Fibroblast of skin of right quadriceps (primary cell): ENCODE data around the gene GNG12.
A peak's percentile ranks its signal among the peaks of the same experiment; 100 is the strongest.

ENCODE experiments used
- DNase-seq: peaks from one replicate; pipeline ENCODE4 v3.0.0-alpha.2; 2013

GNG12 gene

DNA sequence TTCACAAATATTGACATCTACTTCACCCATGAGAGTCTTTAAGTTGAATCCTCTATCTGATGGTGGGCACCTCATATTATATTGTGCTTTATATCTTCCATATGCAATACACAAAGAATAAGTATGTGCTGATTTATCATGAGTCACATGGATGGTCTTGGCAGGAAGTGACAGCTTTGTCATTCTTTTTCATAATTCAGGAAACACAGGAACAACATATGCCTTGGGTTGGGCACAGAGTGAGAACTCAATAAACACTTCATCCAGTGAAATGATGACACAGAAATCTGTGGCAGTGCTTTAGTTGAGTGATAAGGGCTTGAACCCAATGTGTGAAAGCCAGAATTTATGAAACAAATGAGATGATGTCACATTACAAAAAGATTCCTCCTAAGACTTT lies 107.0 kb downstream of the GNG12 start:
- peak; percentile 63 for DNase-seq

DNA sequence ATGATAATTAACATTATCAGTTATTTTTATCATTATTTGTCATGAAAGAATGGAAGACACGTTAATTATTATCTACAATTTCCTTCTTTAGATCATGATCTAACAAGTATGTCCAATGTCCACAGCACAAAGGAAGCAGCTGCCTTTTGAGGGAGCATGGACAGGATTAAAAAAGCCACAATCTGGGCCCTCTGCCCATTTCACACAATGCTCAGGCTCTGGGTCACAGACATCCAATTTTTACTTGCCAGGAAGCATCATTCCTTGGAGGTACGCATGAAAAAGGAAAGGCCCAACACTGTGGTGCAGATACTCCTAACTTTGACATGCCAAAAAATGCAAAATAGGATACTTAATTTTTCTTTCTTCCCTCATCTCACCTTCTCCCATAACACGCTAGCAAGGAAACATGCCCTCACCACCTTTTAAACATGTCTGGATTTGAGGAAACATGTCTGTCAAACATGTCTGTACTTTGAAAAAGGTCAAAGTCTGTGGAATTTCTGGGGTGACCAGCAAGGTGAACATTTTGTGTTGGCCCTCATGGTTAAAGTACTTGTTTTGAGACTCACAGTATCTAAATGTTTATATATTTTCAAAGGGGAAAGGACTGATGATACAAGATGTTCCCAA lies 108.2 kb downstream of the GNG12 start:
- DNase-seq, result peak; percentile 81

DNA sequence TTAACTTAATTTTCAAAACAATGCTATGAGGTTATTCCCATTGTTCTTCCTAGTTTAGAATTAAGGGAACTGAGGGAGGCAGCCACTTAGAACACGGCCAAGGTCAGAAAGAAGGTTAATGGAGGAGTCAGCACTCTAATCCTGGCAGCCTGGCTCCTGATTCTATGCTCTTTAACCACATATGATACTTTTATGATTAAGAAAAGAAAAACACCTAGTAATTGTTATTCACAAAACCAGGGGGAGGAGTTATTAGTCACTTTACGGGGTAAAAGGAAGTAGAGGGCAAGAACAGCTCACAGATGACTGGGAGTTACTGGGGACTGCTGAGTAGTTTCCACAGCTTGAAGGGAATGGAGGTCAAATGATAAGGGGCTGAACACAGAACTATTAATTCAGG lies 109.6 kb downstream of the GNG12 start:
- peak; percentile 49 for DNase-seq

DNA sequence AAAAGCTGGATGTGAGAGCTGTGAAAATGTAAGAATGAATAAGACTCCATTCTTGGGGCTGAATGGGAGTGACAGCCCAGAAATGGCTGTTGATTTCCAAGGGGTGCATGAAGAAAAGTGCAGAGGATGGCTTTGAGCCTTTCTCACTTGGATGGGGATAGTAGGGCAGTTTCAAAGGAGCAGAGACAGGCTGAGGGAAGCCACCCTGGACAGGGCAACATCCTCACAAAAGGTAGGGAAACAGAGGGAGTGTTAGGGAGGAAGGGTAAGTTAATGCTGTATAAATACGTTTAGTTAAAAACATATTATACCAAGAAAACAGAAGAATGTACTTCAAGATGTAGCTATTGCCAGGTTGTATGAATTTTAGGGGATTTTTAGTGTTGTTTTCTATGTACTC lies 110.1 kb downstream of the GNG12 start:
- no peak for DNase-seq

DNA sequence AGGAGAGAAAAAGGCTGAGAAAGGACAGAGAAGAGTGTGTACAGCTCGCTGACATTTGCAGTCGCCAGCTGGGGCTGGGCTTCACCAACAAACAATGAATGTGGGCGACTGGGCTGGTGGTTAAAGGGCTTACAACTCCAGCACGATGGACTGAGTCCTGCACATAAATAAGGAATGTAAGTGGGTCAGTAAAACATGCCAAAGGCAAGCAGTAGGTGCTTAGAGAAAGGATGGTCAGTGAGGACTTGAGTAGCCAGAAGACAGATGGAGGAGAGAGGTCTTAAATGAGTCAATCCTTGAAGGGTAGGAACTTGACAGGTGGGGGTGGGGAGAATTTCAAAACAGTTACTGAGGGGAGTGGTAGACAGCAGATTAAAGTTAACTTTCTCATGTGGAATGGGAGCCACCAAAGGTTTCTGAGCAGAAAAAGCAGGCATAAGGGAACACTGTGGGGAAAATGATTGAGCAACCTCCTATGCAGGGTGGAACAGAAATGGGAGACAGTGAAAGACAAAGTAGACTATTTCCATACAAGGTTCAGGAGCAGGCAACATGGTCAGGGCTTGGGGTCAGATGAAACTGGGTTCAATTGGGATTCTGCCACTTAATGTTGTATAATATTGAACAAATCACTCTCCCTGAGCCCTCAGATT lies 110.8 kb downstream of the GNG12 start:
- peak; percentile 14 for DNase-seq

DNA sequence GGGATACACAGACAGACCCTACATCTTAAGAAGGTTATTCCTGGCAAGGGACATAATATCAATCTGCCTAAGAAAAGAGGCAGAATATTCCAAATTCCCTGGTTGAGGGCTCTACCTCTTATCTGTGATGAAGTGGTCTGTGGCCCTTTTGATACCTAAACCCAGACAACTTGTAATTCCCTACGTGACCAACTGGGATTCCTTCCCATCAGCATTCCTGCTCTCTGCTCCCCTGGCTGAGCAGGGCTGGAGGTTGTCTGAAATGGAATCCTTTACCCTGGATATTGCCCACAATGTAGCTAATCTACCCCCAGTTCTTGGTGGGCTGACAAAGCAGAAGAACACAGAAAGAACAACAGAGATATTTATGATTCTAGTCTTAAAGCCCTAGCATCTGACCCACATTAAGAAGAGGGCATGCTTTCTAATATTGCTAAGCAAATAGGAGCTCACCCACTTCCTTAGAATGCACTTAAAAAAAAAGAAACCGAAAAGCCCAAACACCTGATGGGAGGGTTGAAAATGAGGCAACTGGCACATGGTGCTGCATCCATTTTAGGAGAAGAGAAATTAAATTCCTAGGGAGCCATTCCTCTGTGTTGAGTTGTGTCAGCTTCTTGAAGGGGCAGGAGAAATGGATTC lies 111.5 kb downstream of the GNG12 start:
- no peak for DNase-seq

DNA sequence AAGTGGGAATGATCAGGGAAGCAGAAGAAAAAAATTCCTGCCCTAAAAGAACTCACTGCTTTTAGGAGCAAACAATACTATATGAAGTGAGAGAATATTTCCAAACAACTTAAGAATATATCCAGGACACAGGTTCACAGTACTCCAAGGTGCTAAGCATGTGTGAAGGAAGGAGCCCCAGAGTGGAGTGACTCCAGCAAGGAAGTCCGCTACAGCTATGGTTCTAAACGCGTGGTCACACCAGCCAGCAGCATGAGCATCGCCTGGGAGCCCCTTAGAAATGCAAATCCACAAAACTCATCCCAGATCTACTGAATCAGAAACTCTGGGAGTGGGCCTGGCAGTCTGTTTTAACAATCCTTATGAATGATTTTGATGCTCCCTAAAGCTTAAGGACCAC lies 112.2 kb downstream of the GNG12 start:
- DNase-seq, result no peak

DNA sequence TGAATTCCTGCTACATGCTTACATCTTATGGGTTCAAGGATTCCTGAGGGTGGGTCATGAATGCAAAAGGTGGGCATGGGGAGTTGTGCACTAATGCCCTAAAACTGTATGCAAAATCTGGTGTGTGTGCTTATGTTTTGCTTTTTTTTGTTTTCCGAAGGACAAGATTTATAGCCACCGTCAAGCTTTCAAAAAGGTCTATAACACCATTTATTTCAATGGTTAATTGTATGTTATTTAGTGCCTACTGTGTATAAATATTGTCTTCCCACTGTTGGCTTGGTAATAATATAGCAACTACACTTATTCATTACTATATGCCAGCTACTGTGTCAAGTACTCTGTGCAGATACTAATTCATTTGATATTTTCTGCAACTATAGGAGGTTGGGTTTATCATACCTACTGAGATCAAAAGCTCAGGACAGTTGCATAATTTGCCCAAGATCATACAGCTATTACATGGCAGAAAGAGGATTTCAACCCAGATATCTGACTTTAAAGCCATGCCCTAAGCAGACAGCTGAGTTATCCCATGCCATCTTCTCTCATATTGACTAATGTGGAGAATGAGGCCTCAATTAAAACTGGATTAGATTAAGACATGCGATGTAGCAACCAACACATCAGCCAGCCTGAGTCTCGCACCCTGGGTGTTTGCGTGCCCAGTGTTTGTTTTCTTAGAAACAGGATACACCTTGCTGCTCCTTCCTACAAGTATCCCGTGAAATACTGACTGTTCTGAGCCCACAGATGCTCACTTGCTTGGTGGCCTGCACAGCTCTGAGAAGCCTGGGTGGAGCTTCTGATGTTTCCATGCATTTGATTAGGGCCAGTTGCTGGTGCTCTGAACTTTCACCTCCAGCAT lies 113.7 kb downstream of the GNG12 start:
- DNase-seq, result no peak

DNA sequence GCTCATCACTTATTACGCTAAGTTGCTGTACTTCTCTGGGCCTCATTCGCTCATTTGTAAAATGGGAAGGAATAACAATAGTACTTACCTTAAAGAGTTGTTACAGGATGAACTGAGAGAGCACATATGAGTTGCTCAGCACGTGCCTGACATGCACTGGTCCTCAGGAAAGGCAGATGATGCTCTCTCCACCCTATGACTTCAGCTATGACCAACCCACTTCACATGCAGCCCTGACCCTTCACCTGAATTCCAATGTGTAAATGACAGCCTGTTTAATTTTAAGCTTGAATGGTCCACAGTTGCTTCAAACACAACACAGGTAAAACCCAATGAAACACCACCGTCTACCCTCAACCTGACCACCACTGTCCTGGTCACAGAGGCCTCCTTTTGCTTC lies 115.4 kb downstream of the GNG12 start:
- DNase-seq, result no peak

DNA sequence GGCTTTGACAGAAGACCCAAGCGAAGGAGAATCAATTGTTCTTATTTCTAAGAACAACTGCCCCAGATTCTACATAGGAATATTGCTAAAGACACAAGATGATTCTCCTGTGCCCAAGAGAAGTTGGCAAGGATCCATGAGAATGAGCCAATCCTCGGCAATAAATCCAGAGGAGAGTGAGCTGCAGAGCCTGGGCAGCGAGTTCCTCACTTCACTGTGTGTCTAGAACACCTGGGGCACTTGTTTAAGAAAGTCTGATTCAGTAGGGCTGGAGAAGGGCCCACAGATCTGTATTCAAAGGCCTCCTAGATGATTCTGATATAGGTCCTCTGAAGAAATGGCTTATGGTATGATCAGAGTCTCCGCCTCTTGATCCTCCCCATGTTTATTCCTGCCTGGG lies 116.5 kb downstream of the GNG12 start:
- peak; percentile 42 for DNase-seq

DNA sequence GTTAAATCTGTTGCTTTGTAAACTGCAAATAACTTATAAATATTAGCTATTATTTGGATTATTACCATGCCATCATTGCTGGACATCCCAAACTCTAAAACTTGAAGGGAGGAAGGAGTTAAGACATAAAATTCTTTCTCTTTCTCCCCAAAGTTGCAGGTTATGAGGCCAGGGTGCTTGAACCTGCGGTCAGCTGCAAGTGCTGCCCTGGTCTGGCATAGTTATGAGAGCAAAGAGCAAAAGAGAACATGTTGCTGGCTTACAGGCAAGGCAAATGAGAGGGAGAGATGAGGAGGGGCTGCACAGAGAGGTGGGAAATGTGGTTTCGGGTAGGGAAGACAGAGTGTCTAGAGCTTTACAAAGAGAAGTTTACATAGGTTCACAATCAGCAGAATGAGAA lies 117.4 kb downstream of the GNG12 start:
- no peak for DNase-seq

DNA sequence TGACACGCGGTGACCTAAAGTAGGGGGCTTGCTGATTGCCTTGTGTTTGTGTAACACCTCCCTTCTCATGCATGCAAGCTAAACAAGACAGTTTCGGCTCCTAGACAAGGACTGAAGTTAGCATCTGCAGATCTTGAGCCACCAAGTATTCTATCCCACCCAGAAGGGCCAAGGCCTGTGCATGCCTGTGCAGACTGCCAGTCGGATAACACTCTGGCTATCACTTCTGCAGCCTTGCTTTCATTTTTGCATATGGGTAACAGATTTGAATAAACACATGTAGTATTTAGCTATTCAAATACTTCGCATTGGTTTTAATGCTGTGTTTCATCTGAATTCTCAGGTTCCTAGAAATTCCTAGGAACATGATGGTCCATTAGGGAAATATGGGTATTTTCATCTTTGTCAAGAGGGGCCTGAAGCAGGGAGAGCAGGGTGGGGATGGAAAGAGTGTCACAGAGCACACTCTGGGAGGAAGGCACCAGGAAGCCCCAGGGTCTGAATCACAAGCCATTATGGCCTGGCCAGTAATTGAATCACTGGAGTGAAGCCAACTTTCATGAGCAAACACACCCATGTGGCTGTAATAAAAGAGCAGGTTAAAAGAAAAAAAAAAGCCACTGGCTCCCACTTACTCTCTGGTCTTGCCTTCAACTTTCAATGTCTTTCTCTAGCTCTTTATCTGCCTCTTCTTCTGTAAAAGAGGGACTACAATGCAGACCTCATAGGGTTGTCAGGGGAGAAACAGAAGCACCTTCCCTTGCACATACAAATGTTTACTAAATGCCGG lies 120.0 kb downstream of the GNG12 start:
- DNase-seq, result peak; percentile 87

DNA sequence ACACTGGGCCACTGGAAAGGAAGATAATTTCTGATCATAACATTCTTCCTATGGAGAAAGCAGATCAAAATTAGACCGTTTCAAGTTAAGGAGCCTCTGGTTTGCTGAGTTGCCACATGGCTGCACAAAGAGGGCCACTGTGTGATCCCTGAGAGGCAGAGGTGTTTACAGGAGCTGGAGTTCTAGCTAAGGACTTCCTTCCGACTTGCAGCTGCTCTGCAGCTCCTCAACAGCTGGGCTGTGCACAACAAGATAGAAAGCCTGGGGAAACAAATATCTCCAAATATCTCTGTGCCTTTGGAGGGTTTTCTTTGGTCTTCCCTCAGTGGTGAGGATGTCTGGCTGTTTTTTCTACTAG lies 121.4 kb downstream of the GNG12 start:
- DNase-seq, result no peak

DNA sequence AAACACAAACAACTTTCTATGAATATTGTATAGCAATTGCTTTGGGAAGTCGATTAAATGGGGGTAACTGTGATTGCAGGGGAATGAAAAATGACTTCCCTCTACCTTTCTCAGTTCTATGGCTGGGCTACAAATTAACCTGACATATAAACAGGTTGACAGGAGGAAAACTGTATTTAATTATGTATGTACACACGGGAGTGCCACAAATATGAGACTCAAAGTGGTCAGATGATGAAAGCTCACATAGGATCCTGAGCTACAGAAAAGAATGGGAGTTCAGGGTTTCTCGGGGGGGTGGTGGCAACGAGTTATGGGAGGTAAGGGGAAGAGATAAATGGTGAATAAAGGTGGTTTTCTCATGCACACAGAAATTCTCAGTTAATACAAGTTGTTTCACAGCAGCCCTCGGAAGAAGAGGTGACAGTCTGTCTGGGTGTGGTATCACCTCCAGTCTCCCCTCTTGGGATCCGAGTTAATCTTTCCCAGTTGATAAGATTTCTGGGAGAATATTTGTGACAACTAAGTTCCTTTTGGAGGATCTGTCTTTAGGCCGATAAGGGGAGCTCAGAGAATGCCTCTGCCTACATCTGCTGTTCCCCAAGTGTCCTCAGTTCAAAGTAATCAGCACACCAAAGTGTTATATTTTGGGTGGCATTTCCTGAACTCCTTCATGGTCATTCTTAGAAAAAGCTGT lies 122.0 kb downstream of the GNG12 start:
- no peak for DNase-seq

DNA sequence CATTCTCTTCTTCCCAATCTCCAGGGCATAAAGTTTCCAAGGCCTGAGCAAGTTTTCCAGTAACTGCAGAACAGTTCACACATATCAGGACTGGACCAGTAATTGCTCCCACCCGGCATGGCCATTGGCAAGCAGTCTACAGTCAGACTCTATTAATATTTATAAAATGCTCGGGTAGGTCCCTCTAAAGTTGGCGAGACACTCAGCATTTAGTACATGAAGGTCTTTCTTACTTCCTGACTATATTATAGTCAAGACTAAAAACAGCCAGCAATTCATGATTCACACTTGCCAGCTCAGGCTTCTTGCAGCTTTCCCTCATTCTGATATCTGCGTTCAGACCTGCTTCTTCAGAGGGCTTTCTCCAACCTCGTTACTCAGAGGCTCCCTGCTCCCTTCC lies 122.8 kb downstream of the GNG12 start:
- DNase-seq, result peak; percentile 63

DNA sequence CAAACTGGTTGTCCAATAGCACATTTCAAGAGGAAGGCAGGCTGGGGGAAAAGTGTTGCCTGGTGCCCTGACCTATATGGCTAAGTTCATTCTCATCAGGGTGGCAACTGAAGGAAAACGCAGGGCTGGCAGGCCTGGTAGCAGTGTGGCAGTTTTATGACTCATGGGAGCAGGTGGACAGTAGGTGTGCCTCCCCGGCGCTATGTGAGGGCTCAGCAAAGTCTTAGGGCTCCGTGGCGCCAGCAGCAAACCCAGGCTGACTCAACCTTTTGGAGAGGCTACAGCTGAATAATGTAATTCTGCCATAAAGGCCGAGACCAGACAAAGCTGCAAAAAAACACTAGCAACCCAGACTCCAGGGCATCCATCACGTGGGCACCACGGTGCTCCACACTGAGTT lies 124.7 kb downstream of the GNG12 start:
- DNase-seq, result no peak

DNA sequence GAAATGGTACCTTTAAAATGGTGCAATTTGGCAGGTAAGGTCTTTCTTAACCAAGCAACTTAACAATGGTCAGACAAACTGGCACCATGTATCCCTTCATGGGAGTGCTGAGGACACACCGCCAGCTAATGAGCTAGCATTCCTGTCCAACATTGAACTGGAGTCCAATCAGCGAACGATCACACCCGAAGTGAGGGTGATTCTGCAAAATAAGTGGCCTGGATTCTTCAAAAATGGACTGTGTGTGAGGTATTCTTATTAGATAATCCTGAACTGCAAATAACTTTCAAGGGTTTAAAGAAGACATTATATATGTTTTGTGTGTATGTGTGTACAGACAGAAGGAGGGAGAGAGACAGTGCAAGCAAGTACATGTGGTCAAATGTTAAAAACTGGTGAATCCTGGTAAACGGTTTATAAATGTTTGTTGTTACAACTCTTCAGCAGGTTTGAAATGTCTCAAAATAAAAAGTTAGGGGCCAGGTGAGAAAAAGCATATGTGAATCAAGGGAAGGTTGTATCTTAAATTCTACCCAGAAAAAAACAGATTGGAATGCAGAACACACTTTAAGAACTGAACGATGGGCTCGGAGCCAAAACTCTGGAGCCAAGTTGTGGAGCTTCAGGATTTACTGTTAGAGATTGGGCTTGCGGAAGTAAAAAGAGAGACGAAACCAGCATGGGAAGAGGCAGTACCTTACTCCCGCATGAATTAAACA lies 127.4 kb downstream of the GNG12 start:
- DNase-seq, result no peak

DNA sequence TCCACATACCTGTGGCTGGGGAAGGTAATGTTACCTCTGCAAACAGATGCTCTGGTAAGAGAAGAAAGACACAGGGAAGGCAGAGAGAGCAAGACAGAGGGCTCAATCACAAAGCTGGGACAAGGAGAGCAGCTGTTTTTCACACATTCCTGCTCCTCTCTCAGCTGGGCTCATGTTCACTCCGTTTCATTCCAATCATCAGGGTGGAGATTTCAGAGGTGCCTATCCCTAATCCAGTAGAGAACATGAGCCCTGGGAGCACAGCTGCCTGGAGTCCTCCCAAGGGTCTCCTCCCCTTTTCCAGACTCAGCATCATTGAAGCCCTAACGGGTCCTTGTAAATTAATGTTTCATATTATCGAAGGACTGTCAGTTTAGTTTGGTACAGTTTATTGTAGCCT lies 128.9 kb downstream of the GNG12 start:
- DNase-seq, result no peak

DNA sequence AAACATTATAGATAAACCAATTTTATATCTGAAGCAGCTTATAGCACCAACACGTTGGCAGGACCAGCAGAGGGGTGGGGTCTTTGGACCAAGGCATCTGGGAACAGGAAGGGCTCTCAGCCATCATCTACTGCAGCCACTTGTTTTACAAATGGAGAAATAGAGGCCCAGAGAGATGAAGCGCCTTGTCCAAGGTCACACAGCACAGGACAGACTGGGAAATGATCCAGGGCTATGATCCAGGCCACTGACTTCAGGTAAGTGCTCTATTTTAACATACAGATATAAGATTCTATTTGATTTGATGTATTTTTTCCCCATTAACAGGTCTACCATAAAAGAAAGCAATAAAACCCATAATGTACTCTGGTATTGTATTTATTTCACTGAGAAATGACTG lies 131.4 kb downstream of the GNG12 start:
- DNase-seq, result no peak

DNA sequence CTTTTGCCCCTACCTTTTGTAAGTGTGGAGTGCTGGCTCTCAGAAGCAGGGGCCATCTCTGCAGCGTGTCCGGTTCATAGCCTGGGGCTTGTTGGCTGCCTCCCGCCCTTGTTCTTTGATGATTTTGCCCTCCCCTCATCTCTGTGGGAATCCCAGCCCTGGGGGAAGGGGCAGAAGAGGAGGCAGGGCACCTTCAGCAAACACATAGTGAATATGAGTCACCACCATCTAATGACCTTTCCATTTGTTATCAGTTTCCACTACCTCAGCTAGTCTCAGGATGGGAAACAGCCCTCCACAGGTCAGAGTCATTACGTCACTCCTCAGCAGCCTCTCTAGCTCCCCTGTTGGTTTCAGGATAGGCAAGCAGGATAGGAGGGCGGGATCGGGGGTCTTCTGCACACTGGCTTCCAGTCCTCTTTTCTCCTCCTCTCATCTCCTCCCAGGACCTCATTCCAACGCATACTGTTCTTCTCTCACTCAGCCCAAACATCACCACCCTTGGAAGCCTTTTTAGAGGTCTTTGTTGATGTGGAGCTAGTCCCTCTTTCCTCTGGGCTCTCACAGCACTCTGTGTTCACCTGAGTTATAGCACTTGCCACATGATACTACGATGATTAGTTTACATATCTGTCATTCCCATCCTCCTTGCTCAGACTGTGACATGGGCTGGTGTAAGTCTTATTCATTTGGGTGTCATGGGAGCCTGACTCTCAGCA lies 132.4 kb downstream of the GNG12 start:
- peak; percentile 22 for DNase-seq

DNA sequence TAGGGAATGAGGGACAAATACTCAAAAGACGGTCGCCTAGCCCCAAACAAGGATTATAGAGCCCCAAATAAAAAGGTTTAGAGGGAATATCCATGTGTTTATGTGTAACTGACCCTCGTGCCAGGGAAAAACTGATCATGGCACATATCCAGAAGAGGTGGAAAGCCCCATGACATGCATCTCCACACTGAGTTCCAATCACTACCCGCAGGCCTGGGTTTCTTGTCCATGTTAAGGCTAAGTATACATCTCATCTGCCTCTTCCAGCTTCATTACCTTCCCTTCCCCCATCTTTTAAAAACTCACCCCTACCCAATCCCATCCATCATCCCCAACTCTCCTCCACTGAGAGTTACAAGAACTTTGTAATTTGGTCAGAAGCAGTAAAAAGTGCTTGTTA lies 133.0 kb downstream of the GNG12 start:
- no peak for DNase-seq
